Astrocyte (in vitro differentiated cells and primary cell): ENCODE measurements around the gene ERBIN. TPM values are rescaled to one million over a fixed set of nuclear protein-coding genes. Genes with fewer than 3 reads are reported as not detected.

ENCODE experiments used
- DNase-seq: peaks from one replicate; pipeline ENCODE4 v3.0.0-alpha.2; 2010; ENCODE audit warnings: low read depth
- FAIRE-seq: peaks from 2 replicates; lab custom pipeline; 2011; peaks lifted over from hg19 to GRCh38; lab: Jason Lieb, UNC
- H2AFZ ChIP-seq: 2 replicates; pipeline ENCODE4 v1.6.0; 2012; ENCODE audit warnings: low read depth, low read length, inconsistent platforms
- H3K27ac ChIP-seq: 2 replicates; pipeline ENCODE4 v1.5.1; 2011; ENCODE audit warnings: low read depth, low read length, inconsistent platforms
- H3K27me3 ChIP-seq: 2 replicates; pipeline ENCODE4 v1.6.0; 2011; ENCODE audit warnings: low read length, inconsistent platforms; ENCODE audit not compliant: insufficient read depth
- H3K36me3 ChIP-seq: 2 replicates; pipeline ENCODE4 v1.5.1; 2011; ENCODE audit warnings: low read length, inconsistent platforms; ENCODE audit not compliant: insufficient read depth
- H3K4me1 ChIP-seq: 2 replicates; pipeline ENCODE4 v1.5.1; 2011; ENCODE audit warnings: low read length, inconsistent platforms; ENCODE audit not compliant: insufficient read depth
- H3K4me2 ChIP-seq: 2 replicates; pipeline ENCODE4 v1.6.0; 2012; ENCODE audit warnings: low read length, inconsistent platforms
- H3K4me3 ChIP-seq: 2 replicates; pipeline ENCODE4 v1.5.1; 2011; ENCODE audit warnings: low read depth, mild to moderate bottlenecking, low read length, inconsistent platforms; ENCODE audit not compliant: insufficient read depth
- H3K79me2 ChIP-seq: 2 replicates; pipeline ENCODE4 v1.6.0; 2012; ENCODE audit warnings: mild to moderate bottlenecking, low read length, inconsistent platforms; ENCODE audit not compliant: insufficient read depth
- H3K9ac ChIP-seq: 2 replicates; pipeline ENCODE4 v1.6.0; 2012; ENCODE audit warnings: mild to moderate bottlenecking, low read length, inconsistent platforms
- H3K9me3 ChIP-seq: 2 replicates; pipeline ENCODE4 v1.5.1; 2012; ENCODE audit warnings: low read depth, mild to moderate bottlenecking, low read length, inconsistent platforms; ENCODE audit not compliant: insufficient read depth
- H4K20me1 ChIP-seq: 2 replicates; pipeline ENCODE4 v1.6.0; 2012; ENCODE audit warnings: low read length, inconsistent platforms; ENCODE audit not compliant: insufficient read depth
- H3K27ac Mint-ChIP-seq: one replicate; pipeline ENCODE4 v1.8.0; 2021; ENCODE audit warnings: mild to moderate bottlenecking, mixed read lengths; ENCODE audit not compliant: unreplicated experiment
- H3K27me3 Mint-ChIP-seq: one replicate; pipeline ENCODE4 v1.8.0; 2021; ENCODE audit warnings: low read depth, mixed read lengths; ENCODE audit not compliant: unreplicated experiment
- H3K36me3 Mint-ChIP-seq: one replicate; pipeline ENCODE4 v1.8.0; 2021; ENCODE audit warnings: low read depth, mixed read lengths; ENCODE audit not compliant: unreplicated experiment
- H3K4me1 Mint-ChIP-seq: one replicate; pipeline ENCODE4 v1.8.0; 2021; ENCODE audit warnings: low read depth, mixed read lengths; ENCODE audit not compliant: unreplicated experiment
- H3K4me3 Mint-ChIP-seq: one replicate; pipeline ENCODE4 v1.8.0; 2021; ENCODE audit warnings: mild to moderate bottlenecking, moderate library complexity, mixed read lengths; ENCODE audit not compliant: unreplicated experiment
- H3K9me3 Mint-ChIP-seq: one replicate; pipeline ENCODE4 v1.8.0; 2021; ENCODE audit warnings: mild to moderate bottlenecking, mixed read lengths; ENCODE audit not compliant: unreplicated experiment
- CTCF ChIP-seq: IDR thresholded peaks from 2 replicates; pipeline ENCODE4 v1.5.1; 2011; ENCODE audit warnings: low read depth, mild to moderate bottlenecking, inconsistent platforms, low read length, moderate library complexity; ENCODE audit not compliant: insufficient read depth
- EZH2 ChIP-seq: IDR thresholded peaks from 2 replicates; pipeline ENCODE4 v1.6.1; 2012; ENCODE audit warnings: mild to moderate bottlenecking, low read length, inconsistent platforms; ENCODE audit not compliant: insufficient read depth
- total RNA-seq: library from RNA; stranded (reverse); gene quantifications from 2 replicates; pipeline ENCODE4 v1.2.1, GENCODE V29; 2021

The ERBIN gene
- total RNA-seq, 1 donor from 2014 or later: 83.4 TPM

- H3K9me3 Mint-ChIP-seq: peaks cover 3% of the 10 kb centered on the region
- H3K4me2 ChIP-seq: no peak overlapping the region
- H4K20me1 ChIP-seq: no peaks in the 10 kb centered on the region
- peaks cover 7% of the 10 kb centered on the region for H3K9me3 ChIP-seq
- no peaks in the 10 kb centered on the region for H3K79me2 ChIP-seq
- no peak overlapping the region for H3K9ac ChIP-seq
- H3K4me1 Mint-ChIP-seq: peaks cover 7% of the 10 kb centered on the region
- no peak overlapping the region for H3K27ac ChIP-seq
- no peaks in the 10 kb centered on the region for H3K36me3 Mint-ChIP-seq
- no peaks in the 10 kb centered on the region for H3K27me3 ChIP-seq
- TF ChIP-seq EZH2: no peak
- TF ChIP-seq CTCF: no peak
- no peak for FAIRE-seq
- H3K4me3 ChIP-seq: no peak overlapping the region
- no peak overlapping the region for H3K27ac Mint-ChIP-seq
- no peaks in the 10 kb centered on the region for H3K27me3 Mint-ChIP-seq
- DNase-seq: no peak
- no peak overlapping the region for H3K4me3 Mint-ChIP-seq
- peaks cover 4% of the 10 kb centered on the region for H3K4me1 ChIP-seq
- no peak overlapping the region for H2AFZ ChIP-seq
- H3K36me3 ChIP-seq: no peaks in the 10 kb centered on the region
These were observed 45.8 kb upstream of the ERBIN start for GRCh38 chr5:65880496-65881072.

- peaks cover 12% of the 10 kb centered on the region for H3K4me1 ChIP-seq
- no peaks in the 10 kb centered on the region for H3K79me2 ChIP-seq
- H3K27ac Mint-ChIP-seq: no peak overlapping the region
- H3K9me3 ChIP-seq: peaks cover 7% of the 10 kb centered on the region
- DNase-seq (no peak), FAIRE-seq (no peak)
- no peaks in the 10 kb centered on the region for H3K36me3 ChIP-seq
- no peak overlapping the region for H3K27ac ChIP-seq
- no peak overlapping the region for H3K4me3 Mint-ChIP-seq
- peaks cover 3% of the 10 kb centered on the region for H3K9me3 Mint-ChIP-seq
- H3K9ac ChIP-seq: no peak overlapping the region
- no peaks in the 10 kb centered on the region for H3K36me3 Mint-ChIP-seq
- no peaks in the 10 kb centered on the region for H4K20me1 ChIP-seq
- no peak overlapping the region for H3K4me2 ChIP-seq
- H2AFZ ChIP-seq: no peak overlapping the region
- H3K4me3 ChIP-seq: no peak overlapping the region
- no peaks in the 10 kb centered on the region for H3K27me3 Mint-ChIP-seq
- H3K4me1 Mint-ChIP-seq: peaks cover 22% of the 10 kb centered on the region
- H3K27me3 ChIP-seq: no peaks in the 10 kb centered on the region
- TF ChIP-seq CTCF (no peak), EZH2 (no peak)
These were observed 44.1 kb upstream of the ERBIN start for GRCh38 chr5:65882278-65882677.

- Histone ChIP-seq H3K79me2 (no peaks in the 10 kb centered on the region), H4K20me1 (no peaks in the 10 kb centered on the region), H3K4me1 (peaks cover 12% of the 10 kb centered on the region), H3K4me2 (no peak overlapping the region), H3K9me3 (no peaks in the 10 kb centered on the region), H3K9ac (no peak overlapping the region), H2AFZ (no peak overlapping the region), H3K27ac (no peak overlapping the region), H3K27me3 (no peaks in the 10 kb centered on the region), H3K4me3 (no peak overlapping the region), H3K36me3 (no peaks in the 10 kb centered on the region)
- Mint-ChIP-seq H3K27me3 (no peaks in the 10 kb centered on the region), H3K27ac (no peak overlapping the region), H3K9me3 (no peaks in the 10 kb centered on the region), H3K4me1 (peaks cover 22% of the 10 kb centered on the region), H3K36me3 (no peaks in the 10 kb centered on the region), H3K4me3 (no peak overlapping the region)
- no peak for TF ChIP-seq EZH2
- TF ChIP-seq CTCF: no peak
- DNase-seq: no peak
- no peak for FAIRE-seq
These were observed 42.9 kb upstream of the ERBIN start for GRCh38 chr5:65883461-65883860.
